Neural cell (in vitro differentiated cells): ENCODE results near the gene HIVEP3. TPM values are rescaled to one million over a fixed set of nuclear protein-coding genes. Genes with fewer than 3 reads are reported as not detected.

Experiments used
- H2AFZ ChIP-seq: fragments of 200-600, 300-800 bp; sonication (generic), shearing (Covaris generic); 2 replicates; pipeline ENCODE4 v1.6.0; 2014; ENCODE audit warnings: low read depth, mild to moderate bottlenecking, antibody characterized with exemption, low read length, moderate library complexity
- H3F3A ChIP-seq: fragments of 200-600 bp; shearing (Covaris generic); 2 replicates; pipeline ENCODE4 v1.6.1; 2016; ENCODE audit warnings: mild to moderate bottlenecking, moderate library complexity, mixed read lengths, antibody characterized with exemption, low read length; ENCODE audit not compliant: insufficient read depth, poor library complexity, severe bottlenecking
- H3K27ac ChIP-seq: fragments of 200-600, 300-800 bp; sonication (generic), shearing (Covaris generic); 2 replicates; pipeline ENCODE4 v1.5.1; 2014; ENCODE audit warnings: mild to moderate bottlenecking, low read length, moderate library complexity
- H3K27me3 ChIP-seq: fragments of 300-800, 200-600 bp; sonication (generic), shearing (Covaris generic); 2 replicates; pipeline ENCODE4 v1.6.0; 2014; ENCODE audit warnings: mild to moderate bottlenecking, low read depth, low read length, moderate library complexity; ENCODE audit not compliant: insufficient read depth
- H3K36me3 ChIP-seq: fragments of 300-800, 200-600 bp; sonication (generic), shearing (Covaris generic); 2 replicates; pipeline ENCODE4 v1.5.1; 2014; ENCODE audit warnings: mild to moderate bottlenecking, antibody characterized with exemption, low read length, moderate library complexity; ENCODE audit not compliant: insufficient read depth
- H3K4me2 ChIP-seq: fragments of 300-800, 200-600 bp; sonication (generic), shearing (Covaris generic); 2 replicates; pipeline ENCODE4 v1.6.0; 2014; ENCODE audit warnings: mild to moderate bottlenecking, low read length
- H3K4me3 ChIP-seq: fragments of 300-800, 200-600 bp; sonication (generic), shearing (Covaris generic); 2 replicates; pipeline ENCODE4 v1.5.1; 2014; ENCODE audit warnings: mild to moderate bottlenecking, low read length, moderate library complexity
- H3K79me2 ChIP-seq: fragments of 200-600 bp; shearing (Covaris generic); replicated peaks from 2 replicates; pipeline ENCODE4 v1.6.0; 2014; ENCODE audit warnings: mild to moderate bottlenecking, low read length, moderate library complexity; ENCODE audit not compliant: insufficient read depth
- H3K9ac ChIP-seq: fragments of 300-800, 200-600 bp; sonication (generic), shearing (Covaris generic); 2 replicates; pipeline ENCODE4 v1.6.1; 2016; ENCODE audit warnings: mild to moderate bottlenecking, low read length, mixed read lengths
- H3K9me2 ChIP-seq: fragments of 200-600 bp; shearing (Covaris generic); 2 replicates; pipeline ENCODE4 v1.6.1; 2016; ENCODE audit warnings: mild to moderate bottlenecking, low read length, mixed read lengths; ENCODE audit not compliant: insufficient read depth
- H3K9me3 ChIP-seq: fragments of 200-600, 300-800 bp; sonication (generic), shearing (Covaris generic); 2 replicates; pipeline ENCODE4 v1.6.1; 2016; ENCODE audit warnings: mild to moderate bottlenecking, mixed run types, low read length, moderate library complexity, mixed read lengths
- H4K20me1 ChIP-seq: fragments of 200-600 bp; shearing (Covaris generic); 2 replicates; pipeline ENCODE4 v1.6.1; 2016; ENCODE audit warnings: mild to moderate bottlenecking, mixed run types; ENCODE audit not compliant: insufficient read depth
- CTCF ChIP-seq: fragments of 450-650 bp; IDR thresholded peaks from 2 replicates; pipeline ENCODE4 v1.5.1; 2014; ENCODE audit warnings: antibody characterized with exemption, mild to moderate bottlenecking, moderate library complexity; ENCODE audit not compliant: poor library complexity, severe bottlenecking
- EP300 ChIP-seq: fragments of 450-650 bp; conservative IDR thresholded peaks from 2 replicates; pipeline ENCODE4 v1.6.1; 2014; ENCODE audit warnings: antibody characterized with exemption, mild to moderate bottlenecking, moderate library complexity; ENCODE audit not compliant: poor library complexity, severe bottlenecking
- EZH2 ChIP-seq: fragments of 200-600, 300-800 bp; shearing (Covaris generic), sonication (generic); IDR thresholded peaks from 2 replicates; pipeline ENCODE4 v1.6.1; 2014; ENCODE audit warnings: antibody characterized with exemption, low read length, borderline replicate concordance, mild to moderate bottlenecking; ENCODE audit not compliant: insufficient read depth, poor library complexity, severe bottlenecking
- MXI1 ChIP-seq: fragments of 450-650 bp; conservative IDR thresholded peaks from 2 replicates; pipeline ENCODE4 v1.6.1; 2014; ENCODE audit warnings: antibody characterized with exemption, mild to moderate bottlenecking; ENCODE audit not compliant: poor library complexity, severe bottlenecking
- POLR2AphosphoS5 ChIP-seq: IDR thresholded peaks from 2 replicates; pipeline ENCODE4 v1.6.1; 2012
- RAD21 ChIP-seq: fragments of 450-650 bp; conservative IDR thresholded peaks from 2 replicates; pipeline ENCODE4 v1.6.1; 2014; ENCODE audit warnings: antibody characterized with exemption, mild to moderate bottlenecking, moderate library complexity
- SMC3 ChIP-seq: fragments of 450-650 bp; conservative IDR thresholded peaks from 2 replicates; pipeline ENCODE4 v1.6.1; 2014; ENCODE audit warnings: antibody characterized with exemption, mild to moderate bottlenecking, moderate library complexity; ENCODE audit not compliant: poor library complexity
- TAF1 ChIP-seq: IDR thresholded peaks from 2 replicates; pipeline ENCODE4 v1.6.1; 2012; ENCODE audit warnings: low read depth
- polyA plus RNA-seq: library from polyadenylated mRNA; depleted of rRNA; stranded (reverse); fragments of >200 nt; gene quantifications from 2 replicates; pipeline ENCODE4 v1.2.3, GENCODE V29; 2014
- TF ChIP-seq, protein P1 (sequence below): IDR thresholded peaks from 2 replicates; pipeline ENCODE4 v1.6.1; 2012; ENCODE audit warnings: borderline replicate concordance

Gene HIVEP3
- polyA plus RNA-seq, 1 donor from 2014 or later: 2.6 TPM

GRCh38 chr1:41494351-41495209 is 424.1 kb downstream of the HIVEP3 start:
- Histone ChIP-seq H2AFZ (no peak overlapping the region), H3K27me3 (peaks cover 18% of the 10 kb centered on the region), H3F3A (no peaks in the 10 kb centered on the region), H4K20me1 (no peaks in the 10 kb centered on the region), H3K79me2 (no peaks in the 10 kb centered on the region), H3K9ac (no peak overlapping the region), H3K9me2 (no peaks in the 10 kb centered on the region), H3K36me3 (no peaks in the 10 kb centered on the region), H3K9me3 (no peaks in the 10 kb centered on the region), H3K27ac (no peak overlapping the region), H3K4me2 (no peak overlapping the region), H3K4me3 (no peak overlapping the region)
- TF ChIP-seq POLR2AphosphoS5 (no peak), EP300 (no peak)
- TF ChIP-seq, protein P1, sequence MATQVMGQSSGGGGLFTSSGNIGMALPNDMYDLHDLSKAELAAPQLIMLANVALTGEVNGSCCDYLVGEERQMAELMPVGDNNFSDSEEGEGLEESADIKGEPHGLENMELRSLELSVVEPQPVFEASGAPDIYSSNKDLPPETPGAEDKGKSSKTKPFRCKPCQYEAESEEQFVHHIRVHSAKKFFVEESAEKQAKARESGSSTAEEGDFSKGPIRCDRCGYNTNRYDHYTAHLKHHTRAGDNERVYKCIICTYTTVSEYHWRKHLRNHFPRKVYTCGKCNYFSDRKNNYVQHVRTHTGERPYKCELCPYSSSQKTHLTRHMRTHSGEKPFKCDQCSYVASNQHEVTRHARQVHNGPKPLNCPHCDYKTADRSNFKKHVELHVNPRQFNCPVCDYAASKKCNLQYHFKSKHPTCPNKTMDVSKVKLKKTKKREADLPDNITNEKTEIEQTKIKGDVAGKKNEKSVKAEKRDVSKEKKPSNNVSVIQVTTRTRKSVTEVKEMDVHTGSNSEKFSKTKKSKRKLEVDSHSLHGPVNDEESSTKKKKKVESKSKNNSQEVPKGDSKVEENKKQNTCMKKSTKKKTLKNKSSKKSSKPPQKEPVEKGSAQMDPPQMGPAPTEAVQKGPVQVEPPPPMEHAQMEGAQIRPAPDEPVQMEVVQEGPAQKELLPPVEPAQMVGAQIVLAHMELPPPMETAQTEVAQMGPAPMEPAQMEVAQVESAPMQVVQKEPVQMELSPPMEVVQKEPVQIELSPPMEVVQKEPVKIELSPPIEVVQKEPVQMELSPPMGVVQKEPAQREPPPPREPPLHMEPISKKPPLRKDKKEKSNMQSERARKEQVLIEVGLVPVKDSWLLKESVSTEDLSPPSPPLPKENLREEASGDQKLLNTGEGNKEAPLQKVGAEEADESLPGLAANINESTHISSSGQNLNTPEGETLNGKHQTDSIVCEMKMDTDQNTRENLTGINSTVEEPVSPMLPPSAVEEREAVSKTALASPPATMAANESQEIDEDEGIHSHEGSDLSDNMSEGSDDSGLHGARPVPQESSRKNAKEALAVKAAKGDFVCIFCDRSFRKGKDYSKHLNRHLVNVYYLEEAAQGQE: no peak

DNA sequence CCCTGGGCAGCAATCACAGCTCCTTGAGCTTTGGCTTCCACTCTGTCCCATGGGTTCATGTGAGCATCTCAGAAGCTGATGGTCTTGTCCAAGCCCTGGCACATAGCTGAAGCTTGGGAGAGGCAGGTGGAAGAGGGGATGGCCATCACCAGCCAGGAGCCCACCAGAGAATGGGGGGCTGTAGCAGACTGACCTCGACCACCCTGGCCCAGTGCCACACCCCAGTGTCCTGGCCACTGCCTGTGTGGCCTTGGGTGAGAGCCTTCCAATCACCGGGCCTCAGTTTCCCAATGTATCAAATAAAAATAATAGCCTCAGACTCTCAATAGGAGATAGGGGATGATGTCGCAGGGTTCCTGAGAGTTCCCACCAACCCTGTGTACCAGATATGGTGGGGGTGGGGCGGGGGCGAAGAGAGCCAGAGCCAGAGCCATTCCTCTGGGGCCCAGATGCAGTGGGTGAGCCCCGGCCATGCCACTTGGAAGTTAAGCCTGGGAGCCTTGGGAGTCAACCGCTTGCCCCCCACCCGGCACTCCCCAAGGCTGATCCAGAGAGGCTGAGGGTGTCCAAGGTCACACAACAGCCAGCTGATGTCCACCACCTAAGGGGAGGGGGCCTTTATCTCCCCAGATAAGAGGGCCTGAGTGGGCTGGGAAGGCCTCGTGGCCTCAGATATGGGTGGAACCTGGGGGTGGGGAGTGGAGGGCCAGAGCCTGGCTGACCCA is 424.9 kb downstream of the HIVEP3 start:
- Histone ChIP-seq H3K27ac (no peak overlapping the region), H3K9me2 (no peaks in the 10 kb centered on the region), H3K9me3 (no peaks in the 10 kb centered on the region), H3K27me3 (peaks cover 18% of the 10 kb centered on the region), H3K4me3 (no peak overlapping the region), H2AFZ (no peak overlapping the region), H3K79me2 (no peaks in the 10 kb centered on the region), H4K20me1 (no peaks in the 10 kb centered on the region), H3K9ac (no peak overlapping the region), H3K4me2 (no peak overlapping the region), H3K36me3 (no peaks in the 10 kb centered on the region), H3F3A (no peaks in the 10 kb centered on the region)
- TF ChIP-seq TAF1 (no peak), RAD21 (no peak), EP300 (no peak), SMC3 (no peak), CTCF (no peak), EZH2 (no peak), POLR2AphosphoS5 (no peak), MXI1 (no peak)
- TF ChIP-seq, protein P1: no peak
